ENCODE results near the gene LRCH4.

LRCH4 gene

GRCh38 chr7:100604976-100605911 is 19.3 kb upstream of the LRCH4 start:
- no peak for DNase-seq

- DNase-seq: no peak
Measured at GRCh38 chr7:100604028-100604975, 18.4 kb upstream of the LRCH4 start.

DNA sequence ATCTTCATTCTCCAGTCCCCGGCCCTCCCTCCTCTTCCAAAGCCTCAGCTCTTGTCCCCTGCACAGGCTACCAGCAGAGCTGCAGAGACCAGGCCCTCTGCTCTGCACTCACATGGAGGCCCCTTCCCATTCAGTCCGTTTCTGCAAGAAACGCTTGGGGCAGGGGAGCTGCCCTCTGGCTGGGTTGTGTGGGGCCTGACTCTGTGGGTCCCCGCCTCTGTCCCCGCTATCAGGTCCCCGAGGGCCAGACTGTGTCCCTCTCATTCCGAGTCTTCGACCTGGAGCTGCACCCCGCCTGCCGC is 17.7 kb upstream of the LRCH4 start:
- DNase-seq: no peak

- DNase-seq: no peak
Measured at GRCh38 chr7:100602889-100603725, 17.2 kb upstream of the LRCH4 start.

DNA sequence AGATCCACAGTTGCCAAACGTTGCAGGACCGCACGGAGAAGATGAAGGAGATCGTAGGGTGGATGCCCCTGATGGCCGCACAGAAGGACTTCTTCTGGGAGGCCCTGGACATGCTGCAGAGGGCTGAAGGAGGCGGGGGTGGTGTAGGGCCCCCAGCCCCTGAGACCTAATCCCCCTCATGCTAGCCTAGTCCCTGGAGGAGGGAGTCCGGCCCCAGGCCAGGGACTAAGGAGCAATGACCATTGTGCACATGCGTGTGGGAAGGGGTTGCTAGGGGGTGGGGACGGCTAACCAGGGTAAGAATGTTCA is 14.8 kb upstream of the LRCH4 start:
- no peak for DNase-seq

GRCh38 chr7:100599911-100600729 is 14.2 kb upstream of the LRCH4 start:
- no peak for DNase-seq

DNA sequence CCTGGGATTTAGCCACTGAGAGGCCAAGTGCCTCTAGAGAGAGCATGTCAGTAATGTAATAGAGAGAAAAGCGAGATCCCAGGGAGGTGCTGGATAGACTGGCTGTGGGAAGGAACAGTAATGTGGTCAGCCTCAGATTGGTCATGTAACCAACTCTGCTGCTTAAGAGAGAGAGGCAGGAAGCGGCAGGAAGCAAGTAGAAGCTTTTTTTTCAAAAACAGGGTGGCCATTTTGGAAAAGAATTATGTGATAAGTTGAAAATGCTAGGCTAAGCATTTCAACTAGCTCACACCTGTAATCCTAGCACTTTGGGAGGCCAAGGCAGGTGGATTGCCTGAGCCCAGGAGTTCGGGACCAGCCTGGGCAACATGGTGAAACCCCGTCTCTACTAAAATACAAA is 12.5 kb upstream of the LRCH4 start:
- DNase-seq: no peak

DNA sequence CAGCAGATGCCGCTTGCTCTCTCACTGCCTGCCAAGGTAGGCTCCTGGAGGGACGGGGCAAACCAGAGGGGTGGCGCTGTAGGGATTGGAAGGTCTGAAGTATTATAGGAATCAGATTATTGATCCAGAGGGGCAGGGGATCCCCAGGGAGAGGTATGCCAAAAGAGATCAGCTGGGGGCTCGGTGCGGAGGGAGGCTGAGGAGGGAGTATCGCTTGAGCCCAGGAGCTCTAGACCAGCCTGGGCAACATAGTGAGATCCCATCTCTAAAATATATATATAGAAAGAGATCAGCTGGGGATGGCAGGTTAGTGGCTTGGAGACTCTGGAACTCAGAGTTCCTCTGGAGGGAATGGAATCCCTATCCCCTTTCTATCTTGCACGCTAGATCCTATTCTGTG is 9.3 kb upstream of the LRCH4 start:
- DNase-seq: no peak

DNA sequence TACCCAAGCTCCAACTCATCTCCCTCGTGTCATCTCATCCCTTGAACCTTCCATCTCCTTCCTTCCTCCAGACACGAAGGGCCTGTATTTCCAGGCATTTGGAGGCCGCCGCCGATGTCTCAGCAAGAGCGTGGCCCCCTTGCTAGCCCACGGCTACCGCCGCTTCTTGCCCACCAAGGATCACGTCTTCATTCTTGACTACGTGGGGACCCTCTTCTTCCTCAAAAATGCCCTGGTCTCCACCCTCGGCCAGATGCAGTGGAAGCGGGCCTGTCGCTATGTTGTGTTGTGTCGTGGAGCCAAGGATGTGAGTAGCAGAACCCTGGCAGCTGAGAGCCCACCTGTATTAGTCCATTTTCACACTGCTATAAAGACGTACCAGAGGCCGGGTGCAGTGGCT is 5.7 kb upstream of the LRCH4 start:
- DNase-seq: no peak

GRCh38 chr7:100590077-100590737 is 4.3 kb upstream of the LRCH4 start:
- no peak for DNase-seq

DNA sequence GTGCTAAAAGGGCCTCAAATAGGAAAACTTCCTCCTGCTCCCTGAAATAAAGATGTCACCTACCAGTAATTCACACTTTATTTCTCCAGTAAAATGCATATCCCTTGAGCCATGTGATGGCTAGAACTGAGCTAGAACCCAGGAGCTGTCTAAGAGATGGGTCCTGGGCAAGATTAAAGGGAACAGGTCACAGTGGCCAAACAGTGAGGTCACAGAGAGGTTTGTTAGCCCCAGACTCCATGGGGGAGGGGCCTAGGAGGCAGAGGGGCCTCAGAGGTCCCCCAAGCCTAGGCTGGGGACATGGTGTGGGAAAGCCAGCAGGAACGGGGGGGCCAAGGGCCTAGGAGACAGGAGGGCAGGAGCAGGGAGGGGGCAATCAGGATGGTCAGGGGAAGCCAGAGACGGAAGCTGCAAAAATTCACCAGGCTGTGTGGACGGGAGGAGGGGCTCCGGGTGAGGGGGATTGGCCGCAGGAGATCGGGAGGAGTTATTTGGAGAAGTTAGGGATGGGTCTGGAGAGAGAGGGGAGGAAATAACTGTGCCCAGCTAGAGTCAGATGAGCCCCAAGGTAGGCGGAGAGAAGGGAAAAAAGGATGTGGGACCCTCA is 3.5 kb upstream of the LRCH4 start:
- DNase-seq: no peak

- DNase-seq: no peak
Measured at GRCh38 chr7:100588438-100588837, 2.5 kb upstream of the LRCH4 start.

- DNase-seq: peak; percentile 96
Measured at GRCh38 chr7:100586266-100587025, 517 bp upstream of the LRCH4 start, which contains the start of gene FBXO24. Gene FBXO24, plus strand, starts transcription at chr7:100586328. Its CDS starts 298 bp downstream, at chr7:100586626.

GRCh38 chr7:100584683-100585510 is 1.0 kb downstream of the LRCH4 start:
- DNase-seq: no peak

GRCh38 chr7:100584054-100584682 is 1.8 kb downstream of the LRCH4 start:
- no peak for DNase-seq

- no peak for DNase-seq
Measured at GRCh38 chr7:100583132-100584053, 2.5 kb downstream of the LRCH4 start.

DNA sequence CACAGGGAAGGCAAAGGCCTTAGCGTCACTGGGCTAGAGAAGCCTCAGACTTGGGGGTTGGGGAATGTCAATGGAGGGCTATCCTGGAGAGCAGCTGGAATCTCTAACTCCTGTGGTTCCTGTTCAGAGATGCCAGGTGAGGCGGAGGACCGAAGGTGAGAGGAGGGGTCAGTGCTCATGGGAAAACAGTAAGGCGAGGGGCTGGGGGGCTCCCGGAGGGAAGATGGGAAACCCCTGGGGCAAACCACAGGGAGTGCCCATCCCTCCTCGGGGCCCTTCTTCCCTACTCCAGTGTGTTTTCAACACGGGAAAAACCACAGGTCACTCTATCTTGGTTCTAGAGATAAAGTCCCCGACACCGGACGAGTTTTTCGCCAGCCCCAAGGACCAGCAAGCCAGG is 3.3 kb downstream of the LRCH4 start:
- no peak for DNase-seq
